Renal cortical epithelial cell (primary cell): ENCODE results near the gene CLP1. TPM values are rescaled to one million over a fixed set of nuclear protein-coding genes. Genes with fewer than 3 reads are reported as not detected.
A peak's percentile ranks its signal among the peaks of the same experiment; 100 is the strongest.
"Not testable (repeated sequence)": the region's sequence is repeated elsewhere in the genome, so short reads cannot be mapped to it uniquely, and the experiment has no call there.

Source experiments
- DNase-seq: peaks from one replicate; pipeline ENCODE4 v3.0.0-alpha.2; 2011; ENCODE audit warnings: low read depth
- total RNA-seq: library from RNA; depleted of rRNA; stranded (reverse); fragments of >200 nt; gene quantifications from 2 replicates; pipeline ENCODE4 v1.2.3, GENCODE V29; 2014

CLP1 gene
- total RNA-seq, 1 donor from 2014 or later = 20.3 TPM

- DNase-seq = no peak
Measured at GRCh38 chr11:57663975-57664374, 6.4 kb downstream of the CLP1 start.

GRCh38 chr11:57667117-57667735 lies 9.7 kb downstream of the CLP1 start:
- peak; percentile 96 for DNase-seq

GRCh38 chr11:57667736-57668433 lies 10.3 kb downstream of the CLP1 start, which contains the start of gene ZDHHC5:
Gene ZDHHC5, plus strand, starts transcription at chr11:57668114. Its CDS starts 4,977 bp downstream, at chr11:57673091.
- peak; percentile 96 for DNase-seq

GRCh38 chr11:57668434-57668782 lies 10.8 kb downstream of the CLP1 start:
- no peak for DNase-seq

GRCh38 chr11:57674251-57674650 lies 16.7 kb downstream of the CLP1 start:
- DNase-seq = peak; percentile 96

- no peak for DNase-seq
Measured at GRCh38 chr11:57675176-57675941, 17.8 kb downstream of the CLP1 start.

GRCh38 chr11:57679396-57679795 lies 21.8 kb downstream of the CLP1 start:
- DNase-seq = no peak

- DNase-seq = peak; percentile 85
Measured at GRCh38 chr11:57680552-57680874, 23.0 kb downstream of the CLP1 start.

GRCh38 chr11:57681168-57681567 lies 23.6 kb downstream of the CLP1 start:
- DNase-seq = no peak

- DNase-seq = not testable (repeated sequence)
Measured at GRCh38 chr11:57690474-57690873, 32.9 kb downstream of the CLP1 start.

- no peak for DNase-seq
Measured at GRCh38 chr11:57698843-57699365, 41.3 kb downstream of the CLP1 start.

- DNase-seq = no peak
Measured at GRCh38 chr11:57699813-57700212, 42.3 kb downstream of the CLP1 start.

GRCh38 chr11:57700425-57700824 lies 42.9 kb downstream of the CLP1 start:
- no peak for DNase-seq

- no peak for DNase-seq
Measured at GRCh38 chr11:57703341-57703740, 45.8 kb downstream of the CLP1 start.

GRCh38 chr11:57704932-57705331 lies 47.4 kb downstream of the CLP1 start:
- DNase-seq = no peak

- not testable (repeated sequence) for DNase-seq
Measured at GRCh38 chr11:57705432-57705831, 47.9 kb downstream of the CLP1 start.

- DNase-seq = no peak
Measured at GRCh38 chr11:57709802-57710367, 52.3 kb downstream of the CLP1 start.

Other genes with a start within 250 kb of the CLP1 start
- gene SLC43A3, start 230.6 kb upstream of the CLP1 start, total RNA-seq = 46.4 and 47.9 TPM in 2 replicates
- gene RTN4RL2, start 197.2 kb upstream of the CLP1 start, total RNA-seq = 0.05 TPM in 1 of 2 replicates, not detected in the other
- gene SLC43A1, start 142.1 kb upstream of the CLP1 start, total RNA-seq = 1.2 TPM in 2 replicates
- 16.6 and 59.0 TPM in 2 replicates for gene TIMM10, start 127.0 kb upstream of the CLP1 start, total RNA-seq
- gene SMTNL1, start 120.2 kb upstream of the CLP1 start, total RNA-seq = not detected in 2 replicates
- gene UBE2L6, start 90.1 kb upstream of the CLP1 start, total RNA-seq = 24.7 and 38.3 TPM in 2 replicates
- 4.2 and 61.4 TPM in 2 replicates for gene SERPING1, start 60.1 kb upstream of the CLP1 start, total RNA-seq
- 0.35 TPM in 1 of 2 replicates, not detected in the other for gene YPEL4, start 7.8 kb upstream of the CLP1 start, total RNA-seq
- gene ZDHHC5, start 10.4 kb downstream of the CLP1 start, total RNA-seq = 45.1 and 79.9 TPM in 2 replicates
- 11.5 and 16.1 TPM in 2 replicates for gene MED19, start 54.5 kb downstream of the CLP1 start, total RNA-seq
- 61.1 and 78.2 TPM in 2 replicates for gene TMX2, start 54.8 kb downstream of the CLP1 start, total RNA-seq
- 48.1 and 94.8 TPM in 2 replicates for gene SELENOH, start 83.7 kb downstream of the CLP1 start, total RNA-seq
- gene BTBD18, start 94.1 kb downstream of the CLP1 start, total RNA-seq = not detected in 2 replicates
- 157 and 260 TPM in 2 replicates for gene CTNND1, start 104.0 kb downstream of the CLP1 start, total RNA-seq